ENCODE results near the gene IL18BP.

IL18BP gene

DNA sequence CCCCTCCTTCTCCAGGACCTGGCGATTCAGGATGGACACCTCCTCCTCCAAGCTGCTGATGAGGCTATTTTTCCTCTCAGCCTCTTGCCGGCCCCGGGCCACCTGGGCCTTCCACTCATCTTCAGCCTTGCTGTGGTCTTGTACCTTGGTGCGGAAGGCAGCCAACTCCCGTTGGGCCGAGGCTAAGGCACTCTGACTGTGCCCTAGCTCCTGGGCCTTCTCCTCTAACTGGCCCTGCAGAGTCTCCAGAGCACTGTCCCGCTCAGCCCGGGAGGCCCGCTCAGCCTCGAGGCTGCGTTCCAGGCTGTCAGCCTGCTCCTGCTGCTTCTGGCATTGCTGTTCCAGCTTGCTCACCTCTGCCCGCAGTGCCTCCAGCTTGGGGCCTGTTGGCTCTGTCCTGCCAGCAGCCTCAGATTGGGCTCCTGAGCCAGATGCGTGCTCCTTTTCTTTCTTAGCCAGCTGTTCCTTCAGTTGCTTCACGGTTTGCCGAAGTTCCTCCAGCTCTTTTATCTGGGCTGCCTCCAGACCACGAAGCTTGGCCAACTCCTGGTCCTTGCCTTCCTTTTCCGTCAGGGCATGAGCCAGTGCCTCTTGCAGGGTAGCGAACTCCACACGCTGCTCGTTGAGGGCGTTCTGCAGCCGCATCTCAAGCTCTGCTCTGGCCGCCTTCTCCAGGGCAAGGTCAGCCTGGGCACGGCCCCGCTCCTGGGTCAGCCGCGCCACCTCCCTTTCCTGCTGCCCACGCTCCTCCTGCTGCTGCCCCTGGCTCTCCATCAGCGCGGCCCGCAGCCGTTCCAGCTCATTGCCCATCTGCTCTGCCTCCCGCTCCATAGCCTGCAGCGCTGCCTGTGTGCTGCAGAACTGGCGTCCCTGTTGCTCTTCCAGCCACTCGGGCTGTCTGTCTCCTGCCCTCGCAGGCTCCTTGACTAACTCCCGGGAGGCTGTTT is 15.3 kb downstream of the IL18BP start:
- DNase-seq, result no peak

DNA sequence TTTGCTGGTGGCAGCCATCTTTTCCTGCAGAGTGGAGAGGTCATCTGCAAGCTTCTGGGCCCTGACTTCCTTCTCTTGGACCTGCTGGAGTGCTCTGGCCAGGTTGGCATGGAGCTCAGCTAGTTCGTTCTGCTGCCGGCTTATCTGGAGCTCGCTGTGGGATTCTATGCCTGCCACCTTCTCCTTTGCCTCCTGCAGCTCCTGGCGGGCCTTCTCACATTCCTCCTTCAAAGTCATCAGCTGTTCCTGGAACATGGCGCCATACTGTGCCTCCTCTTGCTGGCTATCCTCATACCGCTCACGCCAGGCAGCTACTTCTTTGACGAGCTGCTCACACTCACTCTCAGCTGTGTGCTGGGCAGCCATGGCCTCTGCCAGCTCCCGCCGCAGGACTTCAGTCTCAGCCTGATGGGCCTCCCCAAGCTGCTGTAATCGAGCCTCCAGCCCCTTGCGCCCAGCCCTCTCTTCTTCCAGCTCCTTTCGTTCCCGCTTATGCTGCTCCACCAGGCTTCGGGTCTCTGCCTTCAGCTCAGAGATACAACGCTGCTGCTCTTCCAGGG is 16.1 kb downstream of the IL18BP start:
- no peak for DNase-seq

DNA sequence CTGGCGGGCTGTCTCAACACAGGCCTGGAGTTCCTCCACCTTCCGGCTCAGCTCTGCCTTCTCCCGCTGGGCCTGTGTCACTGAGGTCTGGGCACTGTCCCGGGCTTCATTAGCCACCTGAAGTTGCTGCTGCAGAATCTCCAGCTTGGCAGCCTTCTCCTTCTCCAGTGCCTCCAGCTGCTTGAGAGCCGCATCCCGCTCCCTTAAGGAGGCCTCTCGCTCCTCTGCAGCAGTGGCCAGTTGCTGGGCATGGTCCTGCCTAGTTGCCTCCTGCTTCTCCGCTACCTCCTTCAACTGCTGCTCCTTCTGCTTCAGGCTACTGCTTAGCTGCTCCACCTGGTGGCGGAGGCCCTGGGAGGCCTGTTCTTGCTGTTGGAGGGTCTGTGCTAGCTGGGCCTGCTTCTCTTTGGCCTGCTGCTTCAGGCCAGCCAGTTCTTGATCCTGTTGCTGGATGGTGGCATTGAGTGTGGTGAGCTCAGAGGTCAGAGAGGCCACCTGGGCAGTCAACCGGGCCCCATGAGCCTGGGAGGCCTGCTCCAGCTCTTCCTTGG is 16.9 kb downstream of the IL18BP start:
- no peak for DNase-seq

DNA sequence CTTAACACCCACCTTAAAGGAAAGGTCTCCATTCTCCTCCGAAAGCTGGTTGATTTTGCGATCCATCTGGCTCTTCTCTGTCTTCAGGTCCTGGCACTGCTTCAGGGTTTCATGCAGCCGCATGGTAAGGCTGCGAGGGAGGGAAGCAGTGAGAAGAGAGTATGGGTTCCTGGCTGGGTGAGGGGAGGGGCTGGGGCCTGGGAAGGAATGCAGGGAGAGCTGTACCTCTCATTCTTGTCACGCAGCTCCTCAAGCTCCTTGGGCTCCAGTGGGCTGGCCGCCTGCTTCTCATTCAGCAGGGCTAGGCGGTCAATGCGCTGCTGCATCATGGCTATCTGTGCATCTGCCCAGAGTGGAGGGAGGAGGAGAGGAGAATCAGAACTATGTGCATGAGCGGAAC is 19.5 kb downstream of the IL18BP start:
- no peak for DNase-seq

DNA sequence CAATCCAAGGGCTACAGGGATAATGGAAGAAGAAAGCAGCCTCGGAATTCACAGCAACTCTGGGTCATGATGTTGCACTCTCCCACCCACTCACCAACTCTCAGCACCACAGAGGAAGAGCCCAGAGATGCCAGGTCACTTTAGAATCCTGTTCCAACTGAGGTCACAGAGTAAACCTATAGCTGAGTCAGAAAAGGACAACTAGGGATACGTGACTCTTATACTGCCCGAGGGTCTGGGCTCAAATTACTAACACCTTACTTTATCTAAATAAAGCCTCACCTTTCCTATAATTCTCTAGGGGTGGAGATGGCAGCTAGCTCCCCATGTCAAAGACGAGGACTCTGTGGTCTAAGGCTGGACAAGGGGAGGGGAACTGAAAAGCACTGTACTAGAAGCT is 24.6 kb downstream of the IL18BP start:
- no peak for DNase-seq

DNA sequence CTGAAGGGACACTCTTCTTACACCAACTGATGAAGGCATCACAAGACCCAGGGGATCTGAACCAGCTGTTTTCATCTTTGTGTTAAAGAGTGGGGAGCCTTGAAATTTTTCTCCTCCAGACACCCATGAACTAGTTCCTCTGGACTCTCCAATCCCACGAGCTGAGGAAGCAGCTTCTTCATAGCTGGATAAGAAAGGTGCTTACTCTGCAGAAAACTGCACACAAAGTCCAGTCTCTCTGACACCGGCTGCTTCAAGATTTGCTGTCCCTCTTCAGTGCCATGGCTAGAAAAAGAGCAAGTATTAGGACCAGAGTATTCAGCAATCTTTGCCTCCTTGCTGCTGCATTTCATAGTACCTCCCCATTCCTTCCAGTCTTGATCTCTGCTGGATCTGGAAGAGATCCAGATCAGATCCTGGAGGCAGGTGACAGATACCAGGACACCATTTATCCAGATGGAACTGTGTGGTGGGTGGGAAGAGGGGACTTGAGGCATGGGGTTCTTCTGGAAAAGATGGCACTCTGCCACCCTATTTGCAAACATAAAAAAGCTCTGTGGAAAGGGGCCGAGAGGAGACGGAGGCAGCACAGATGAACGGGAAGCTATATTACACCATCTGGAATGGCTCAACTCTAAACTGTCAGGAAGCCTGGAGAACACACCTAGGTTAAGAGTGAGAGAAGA is 25.5 kb downstream of the IL18BP start:
- no peak for DNase-seq

DNA sequence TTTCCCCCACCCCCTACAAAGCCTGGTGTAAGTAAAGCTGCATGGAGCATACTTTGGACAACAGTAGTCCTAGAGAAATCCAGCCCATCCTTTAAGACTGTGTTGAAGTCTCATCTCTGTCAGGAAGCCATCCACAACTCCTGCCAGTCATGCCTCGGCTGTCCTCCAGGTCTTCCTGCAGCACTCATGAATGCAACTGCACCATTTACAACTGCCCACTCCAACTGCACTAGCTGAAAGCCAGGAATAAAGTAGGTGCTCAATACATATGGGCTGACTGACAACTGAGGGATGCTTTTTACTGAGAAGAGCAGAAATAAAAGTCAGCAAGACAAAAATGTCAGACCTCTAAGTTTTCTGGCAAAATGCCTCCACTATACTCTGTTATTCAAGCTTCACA is 27.4 kb downstream of the IL18BP start:
- DNase-seq, result no peak

DNA sequence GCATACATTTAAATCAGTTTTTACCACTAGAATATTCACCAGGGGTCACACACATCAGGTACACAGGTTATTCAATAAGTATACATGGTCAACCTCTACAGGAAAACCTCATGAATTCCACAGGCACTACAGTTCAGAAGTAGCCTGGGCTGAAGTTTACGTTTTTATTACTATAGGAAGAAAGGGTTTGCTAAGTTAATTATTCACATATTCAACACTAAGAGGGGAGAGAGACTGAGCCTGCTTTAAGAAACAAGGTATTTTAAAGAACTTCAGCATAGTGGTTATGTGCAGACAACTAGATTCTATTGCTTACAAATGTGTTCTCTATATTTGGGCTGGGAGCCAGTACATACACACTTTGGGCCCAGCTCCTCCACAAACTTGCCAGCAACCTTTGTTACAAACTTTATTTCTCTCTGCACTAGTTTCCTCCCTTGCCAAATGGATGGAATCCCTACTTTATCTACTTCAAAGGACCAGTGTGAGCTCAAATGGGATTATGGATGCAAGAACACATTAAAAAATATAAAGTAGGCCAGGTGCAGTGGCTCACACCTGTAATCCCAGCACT is 31.9 kb downstream of the IL18BP start:
- no peak for DNase-seq

DNA sequence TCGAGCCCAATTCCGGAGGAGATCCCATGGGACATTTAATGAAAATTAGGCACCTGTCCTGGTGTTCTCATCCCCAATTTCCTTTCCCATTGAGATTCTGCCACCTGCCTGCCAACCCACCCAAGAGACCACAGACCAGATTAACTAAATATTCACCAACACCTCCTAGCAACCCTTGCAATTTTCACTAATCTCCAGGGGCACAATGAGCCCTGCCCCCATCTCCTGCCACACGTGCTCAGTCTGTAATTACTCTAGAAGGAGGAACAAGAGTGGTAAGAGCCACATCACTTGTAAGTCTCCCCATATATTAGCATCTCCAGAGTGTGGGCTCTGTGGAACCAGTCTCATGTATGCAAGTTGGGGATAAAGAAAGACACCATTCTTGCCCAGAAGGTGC is 38.0 kb downstream of the IL18BP start:
- DNase-seq, result no peak

DNA sequence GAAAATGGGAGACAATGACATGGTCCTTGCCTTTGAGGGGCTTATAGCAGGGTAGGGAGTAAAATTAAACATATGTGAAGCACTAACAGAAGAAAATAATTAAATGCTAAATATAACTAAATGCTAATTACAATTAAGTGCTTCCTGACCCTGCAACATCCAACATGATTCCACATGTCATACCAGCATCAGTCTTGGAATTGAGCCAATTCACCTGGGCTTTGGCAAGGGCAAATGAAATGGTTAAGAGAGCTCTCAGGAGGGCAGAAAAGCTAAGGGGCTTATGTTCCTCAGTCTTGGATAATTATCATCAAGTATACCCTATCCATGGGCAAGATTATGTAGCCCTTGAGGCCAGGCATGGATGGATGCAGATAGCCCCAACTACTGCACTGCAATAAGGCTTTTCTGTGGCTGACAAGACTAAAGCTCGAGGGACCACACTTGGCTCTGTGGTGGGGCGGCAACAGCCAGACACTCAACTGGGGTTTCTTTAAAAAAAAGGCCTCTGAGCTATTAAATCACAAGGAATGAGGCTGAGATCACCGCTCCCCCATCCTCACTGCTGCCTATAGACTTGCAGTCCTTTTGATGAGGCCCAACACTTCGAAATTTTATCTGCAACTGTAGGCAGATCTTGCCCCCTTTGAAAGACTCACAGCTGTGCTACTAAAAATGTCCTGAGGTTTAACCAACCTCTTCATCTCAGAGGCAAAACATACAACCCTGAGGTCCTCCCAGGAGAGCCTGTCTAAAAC is 39.0 kb downstream of the IL18BP start:
- DNase-seq, result no peak

DNA sequence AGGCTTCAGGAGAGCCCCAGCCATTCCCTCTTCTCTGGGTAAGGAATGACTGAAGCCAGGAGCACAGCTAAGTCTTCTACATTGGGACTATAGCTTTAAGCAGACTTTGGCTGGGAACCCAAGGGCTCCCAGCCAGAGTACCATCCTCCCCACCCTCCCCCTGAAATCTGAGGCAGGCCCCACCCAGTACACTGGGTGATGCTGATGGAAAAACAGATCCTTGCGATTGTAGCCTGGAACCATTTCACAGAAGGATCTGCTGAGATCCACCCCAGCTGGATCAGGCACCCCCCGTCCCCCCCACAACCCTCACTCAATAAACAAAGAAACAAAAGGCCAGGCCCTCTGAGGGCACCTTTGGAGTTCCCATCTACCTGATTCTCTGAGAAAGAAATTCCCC is 39.8 kb downstream of the IL18BP start:
- DNase-seq, result peak; percentile 36

DNA sequence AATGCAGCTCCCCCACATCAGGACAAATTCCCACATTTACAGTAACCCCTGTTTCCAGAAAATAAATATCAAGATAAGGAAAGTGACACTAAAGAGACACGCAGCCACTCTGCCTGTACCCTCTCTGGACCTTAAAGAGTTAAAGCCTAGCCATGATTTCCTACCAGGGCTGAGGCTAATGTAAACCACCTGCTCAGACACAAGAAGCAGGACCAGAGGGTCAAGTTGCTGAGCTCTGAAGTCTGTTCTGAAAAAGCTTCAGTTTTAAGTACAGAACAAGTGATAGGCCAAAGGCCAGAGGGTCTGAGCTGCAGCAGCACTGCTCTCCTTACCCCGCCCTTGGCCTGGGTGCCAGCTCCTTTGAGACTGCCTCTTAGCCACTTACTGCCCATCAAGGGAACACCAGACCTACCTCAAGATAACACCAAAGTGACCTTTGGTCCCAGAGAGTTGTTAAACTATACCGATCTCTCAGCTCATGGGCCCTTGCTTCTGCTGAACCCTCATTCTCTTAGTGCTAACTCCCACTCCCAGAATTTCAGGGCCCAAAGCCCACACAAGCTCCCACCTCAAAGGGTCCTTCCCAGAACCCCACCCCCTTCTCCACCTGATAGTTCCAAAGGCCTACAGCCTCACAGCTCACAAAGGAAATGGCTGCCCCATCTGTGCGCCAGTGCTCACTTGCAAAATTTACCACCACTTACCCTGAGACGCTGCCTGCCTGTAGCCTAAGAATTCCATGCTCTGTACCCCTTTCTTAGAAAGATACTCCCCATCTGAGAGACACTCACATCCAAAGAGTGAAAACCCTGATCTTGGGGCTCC is 40.5 kb downstream of the IL18BP start:
- no peak for DNase-seq

DNA sequence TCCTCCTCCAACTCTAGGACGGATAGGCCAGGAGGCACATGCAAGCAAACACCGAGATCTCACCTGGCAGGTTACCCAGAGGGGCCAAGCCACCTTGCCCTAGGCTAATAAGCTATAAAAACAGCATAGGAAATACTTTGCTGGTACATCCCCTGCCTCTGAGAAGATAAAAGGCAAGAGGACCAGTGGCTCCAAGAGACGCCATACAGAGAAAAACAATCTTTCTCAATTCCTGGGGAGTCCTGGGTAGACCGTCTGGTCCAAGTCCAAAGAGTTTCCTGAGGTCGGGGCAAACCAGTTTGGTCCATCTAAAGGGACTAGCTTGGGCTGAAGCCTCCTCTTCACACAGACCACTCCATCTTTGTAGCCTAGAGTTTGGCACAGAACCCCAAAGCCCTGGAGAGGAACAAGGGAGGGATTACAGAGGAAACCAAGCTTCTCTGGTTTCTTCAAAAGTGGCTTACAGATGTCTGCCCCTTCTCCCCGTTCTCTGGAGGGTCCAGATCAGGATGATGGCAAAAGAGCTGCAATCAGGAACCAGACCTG is 41.2 kb downstream of the IL18BP start:
- DNase-seq, result peak; percentile 31

DNA sequence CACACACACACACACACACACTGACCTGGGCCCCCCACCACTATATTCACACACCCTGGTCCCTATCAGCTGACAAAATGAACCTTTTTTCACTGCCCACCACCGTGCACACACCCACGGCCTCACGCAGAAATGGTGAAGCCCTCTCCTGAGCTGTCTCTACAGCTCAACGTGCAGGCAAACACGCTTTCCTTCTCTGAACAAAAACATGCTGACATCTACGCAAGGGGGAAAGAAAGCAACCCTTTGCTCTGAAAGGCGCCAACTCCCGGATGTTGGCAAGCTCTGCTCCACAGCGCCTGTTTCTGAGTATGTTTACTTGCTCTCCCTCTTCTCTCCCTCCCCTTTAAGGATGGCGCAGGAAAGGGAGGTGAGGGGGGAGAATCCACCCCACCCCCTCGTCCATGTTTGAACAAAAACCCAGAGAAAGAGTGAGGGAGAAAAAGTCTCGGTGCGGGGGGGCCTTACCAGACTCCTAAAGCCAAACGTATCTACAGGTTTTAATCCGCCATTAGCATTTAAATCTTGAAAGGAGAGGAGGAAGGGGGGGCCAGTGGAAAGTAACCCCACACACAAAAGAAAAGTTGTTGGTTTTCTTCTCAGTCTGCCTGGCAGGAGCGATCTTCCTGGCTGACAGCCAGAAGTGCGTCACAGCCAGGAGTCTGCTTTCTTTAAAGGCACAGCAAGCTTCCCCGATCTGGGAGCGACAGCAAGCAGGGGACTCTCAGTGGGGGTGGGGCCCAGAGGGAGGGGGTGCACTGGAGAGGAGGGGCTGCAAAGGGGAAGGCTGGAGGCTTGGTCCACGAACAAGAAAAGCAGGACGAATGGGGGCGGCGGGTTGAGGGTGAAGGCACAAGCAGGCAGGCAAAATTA is 42.0 kb downstream of the IL18BP start:
- DNase-seq, result peak; percentile 97

DNA sequence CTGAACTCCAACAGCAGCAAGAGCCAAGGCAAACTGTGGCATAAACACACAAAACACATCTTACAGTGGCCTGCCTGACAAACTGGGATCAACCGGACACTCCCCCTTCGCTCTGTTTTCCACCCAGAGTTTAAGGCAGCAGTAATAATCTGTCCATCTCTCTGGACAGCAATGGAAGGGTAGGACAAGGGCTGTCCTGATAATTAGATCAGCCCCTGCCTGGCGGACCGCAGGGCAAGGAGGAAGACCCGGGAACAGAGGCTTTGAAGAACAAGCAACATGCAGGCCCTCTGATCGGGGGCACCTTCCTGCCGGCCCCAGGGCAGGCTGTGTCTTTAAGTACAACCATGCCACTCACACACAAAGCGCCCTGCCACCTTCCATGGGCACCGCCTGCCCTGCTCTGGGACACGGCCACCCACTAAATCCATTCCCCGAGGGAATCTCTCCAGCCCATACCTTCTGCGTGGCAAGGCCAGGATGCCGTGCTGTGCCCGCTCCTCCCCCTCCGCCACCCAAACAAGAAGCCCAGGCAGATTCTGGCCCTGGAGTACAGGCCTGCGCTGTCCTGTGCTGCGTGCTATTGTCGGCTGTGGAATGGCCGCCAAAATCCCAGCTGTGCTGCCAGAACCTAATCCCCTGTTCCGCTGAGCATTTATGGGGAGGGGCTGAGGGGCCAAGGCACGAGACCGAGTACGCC is 42.8 kb downstream of the IL18BP start:
- DNase-seq, result peak; percentile 86

DNA sequence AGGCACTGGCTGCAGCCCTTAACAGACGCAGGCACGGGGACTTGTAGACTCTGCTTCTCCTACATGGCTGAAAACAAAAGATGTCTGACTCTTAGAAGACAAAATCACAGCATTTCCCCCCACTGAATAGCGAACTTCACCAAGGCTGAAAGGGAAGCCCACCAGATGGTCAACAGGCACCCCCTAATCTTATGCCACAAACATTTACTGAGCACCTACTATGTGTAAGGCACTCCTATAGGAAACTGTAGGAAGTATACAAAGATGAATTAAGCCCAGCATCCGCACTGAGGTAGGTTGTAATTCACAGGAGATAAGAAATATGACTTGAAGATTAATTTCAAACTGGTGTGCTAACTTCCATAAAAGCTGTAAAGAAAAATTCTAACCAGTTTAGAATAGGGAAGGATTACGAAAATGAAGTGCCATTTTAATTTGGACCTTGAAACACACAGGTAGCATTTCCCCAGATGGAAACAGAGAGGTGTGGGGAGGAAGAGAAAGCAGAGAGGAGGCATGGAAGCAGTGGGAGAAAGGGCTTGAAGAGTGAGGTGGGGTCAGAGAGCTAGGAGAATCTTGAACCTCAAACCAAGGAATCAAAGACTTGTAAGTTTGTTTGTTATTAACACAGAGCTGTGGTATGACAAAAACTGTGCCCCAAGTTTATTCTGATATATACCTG is 43.5 kb downstream of the IL18BP start:
- DNase-seq, result no peak

DNA sequence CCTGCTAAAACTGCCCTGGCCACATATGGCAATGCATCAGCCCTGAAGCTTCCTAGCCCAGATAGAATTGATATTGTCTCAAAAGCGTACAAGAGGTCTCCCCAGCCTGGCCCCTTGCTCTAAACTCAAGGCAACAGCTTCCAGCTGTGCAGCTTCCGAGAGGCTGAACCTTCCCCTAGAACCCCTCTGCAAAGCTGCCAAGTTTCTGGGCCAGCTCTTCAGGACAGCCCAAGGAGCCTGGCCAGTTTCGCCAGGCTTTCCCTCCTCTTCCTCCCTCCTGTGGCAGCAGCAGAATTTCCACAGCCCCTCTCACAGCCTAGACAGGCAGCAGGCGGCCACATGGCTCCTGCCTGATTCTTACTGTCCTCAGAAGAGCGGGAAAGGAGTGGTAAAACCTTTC is 47.1 kb downstream of the IL18BP start:
- DNase-seq, result no peak

DNA sequence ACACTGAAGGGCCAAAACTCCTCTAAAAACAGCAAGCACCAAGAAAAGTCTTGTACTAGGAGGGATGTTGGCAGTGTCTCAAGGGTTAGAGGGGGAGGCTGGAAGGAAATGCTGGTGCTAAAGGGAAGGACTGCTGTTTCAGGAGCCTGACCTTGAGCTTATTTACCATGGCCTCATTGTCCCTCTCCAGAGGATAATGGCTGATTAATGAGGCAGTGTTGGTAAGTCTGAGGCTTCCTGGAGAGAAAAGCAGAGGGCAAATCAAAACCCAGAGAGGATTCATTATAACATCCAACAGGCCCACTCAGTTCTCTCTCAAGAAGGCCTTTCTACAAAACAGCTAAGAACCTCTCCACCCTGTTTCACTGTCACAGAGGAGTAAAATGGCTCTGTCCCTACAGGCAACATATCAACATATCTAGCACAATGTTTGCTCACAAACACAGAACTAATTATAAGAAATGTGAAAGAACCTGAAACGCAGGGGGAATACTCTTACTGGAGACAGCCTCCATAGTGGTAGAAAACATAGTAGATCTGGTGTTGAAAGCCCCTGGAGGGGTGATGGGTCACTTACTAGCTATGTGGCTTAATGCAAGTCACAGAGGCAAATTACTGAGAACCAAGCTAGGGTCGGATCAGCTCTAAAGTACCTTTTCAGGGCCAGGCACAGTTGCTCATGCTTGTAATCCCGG is 50.2 kb downstream of the IL18BP start:
- DNase-seq, result peak; percentile 35

Measured in NCI-H1092 treated with DMSO at 0.1 percent for 48 hours (cell line).